NCI-H446 (cell line): Measurements from ENCODE around the gene INSM1.
"Not testable (repeated sequence)": the region's sequence is repeated elsewhere in the genome, so short reads cannot be mapped to it uniquely, and the experiment has no call there.

ENCODE experiments used
- DNase-seq, 2 experiments: peaks; one replicate each; lab custom pipeline; 2025; lab: John Stamatoyannopoulos, UW

INSM1 gene, protein sequence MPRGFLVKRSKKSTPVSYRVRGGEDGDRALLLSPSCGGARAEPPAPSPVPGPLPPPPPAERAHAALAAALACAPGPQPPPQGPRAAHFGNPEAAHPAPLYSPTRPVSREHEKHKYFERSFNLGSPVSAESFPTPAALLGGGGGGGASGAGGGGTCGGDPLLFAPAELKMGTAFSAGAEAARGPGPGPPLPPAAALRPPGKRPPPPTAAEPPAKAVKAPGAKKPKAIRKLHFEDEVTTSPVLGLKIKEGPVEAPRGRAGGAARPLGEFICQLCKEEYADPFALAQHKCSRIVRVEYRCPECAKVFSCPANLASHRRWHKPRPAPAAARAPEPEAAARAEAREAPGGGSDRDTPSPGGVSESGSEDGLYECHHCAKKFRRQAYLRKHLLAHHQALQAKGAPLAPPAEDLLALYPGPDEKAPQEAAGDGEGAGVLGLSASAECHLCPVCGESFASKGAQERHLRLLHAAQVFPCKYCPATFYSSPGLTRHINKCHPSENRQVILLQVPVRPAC

DNA sequence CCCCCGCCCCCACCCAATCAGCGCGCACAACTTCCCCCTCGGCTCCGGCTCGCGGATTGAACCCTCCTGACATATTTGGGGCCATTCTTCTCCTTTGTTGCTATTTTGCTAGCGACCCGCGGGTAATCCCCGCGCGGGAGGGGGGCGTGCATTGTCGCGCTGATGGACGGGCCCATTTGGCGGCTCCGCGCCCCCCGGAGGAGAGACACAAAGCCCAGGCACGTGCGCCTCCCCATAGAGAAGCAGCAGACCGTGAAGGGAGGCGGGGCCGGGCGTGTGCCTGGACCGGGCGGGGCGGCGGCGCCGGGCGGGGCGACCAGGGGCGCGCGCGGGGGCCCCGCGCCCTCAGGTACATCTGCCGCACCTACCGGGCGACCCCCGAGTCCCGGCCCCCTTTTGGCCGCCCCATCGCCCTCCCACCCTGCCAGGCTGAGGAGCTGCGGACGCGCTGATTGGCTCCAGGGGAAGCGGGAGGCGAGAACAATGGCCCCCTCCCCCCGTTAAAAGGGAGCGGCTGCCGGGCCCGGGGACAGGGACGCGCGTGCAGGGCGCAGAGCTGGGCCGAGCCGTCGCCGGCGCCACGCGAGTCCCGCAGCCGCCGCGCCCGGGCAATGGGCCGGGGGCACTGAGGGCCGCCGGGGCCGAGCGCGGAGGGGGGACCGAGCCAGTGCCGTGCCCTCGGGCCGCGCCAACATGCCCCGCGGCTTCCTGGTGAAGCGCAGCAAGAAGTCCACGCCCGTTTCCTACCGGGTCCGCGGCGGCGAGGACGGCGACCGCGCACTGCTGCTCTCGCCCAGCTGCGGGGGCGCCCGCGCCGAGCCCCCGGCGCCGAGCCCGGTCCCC lies at the start of gene INSM1:
INSM1 (plus strand) TSS at position 530 of the 843 bp plus-strand sequence; CDS start at position 694, 164 bp downstream.
- peak; percentile 94 to 98 for DNase-seq

DNA sequence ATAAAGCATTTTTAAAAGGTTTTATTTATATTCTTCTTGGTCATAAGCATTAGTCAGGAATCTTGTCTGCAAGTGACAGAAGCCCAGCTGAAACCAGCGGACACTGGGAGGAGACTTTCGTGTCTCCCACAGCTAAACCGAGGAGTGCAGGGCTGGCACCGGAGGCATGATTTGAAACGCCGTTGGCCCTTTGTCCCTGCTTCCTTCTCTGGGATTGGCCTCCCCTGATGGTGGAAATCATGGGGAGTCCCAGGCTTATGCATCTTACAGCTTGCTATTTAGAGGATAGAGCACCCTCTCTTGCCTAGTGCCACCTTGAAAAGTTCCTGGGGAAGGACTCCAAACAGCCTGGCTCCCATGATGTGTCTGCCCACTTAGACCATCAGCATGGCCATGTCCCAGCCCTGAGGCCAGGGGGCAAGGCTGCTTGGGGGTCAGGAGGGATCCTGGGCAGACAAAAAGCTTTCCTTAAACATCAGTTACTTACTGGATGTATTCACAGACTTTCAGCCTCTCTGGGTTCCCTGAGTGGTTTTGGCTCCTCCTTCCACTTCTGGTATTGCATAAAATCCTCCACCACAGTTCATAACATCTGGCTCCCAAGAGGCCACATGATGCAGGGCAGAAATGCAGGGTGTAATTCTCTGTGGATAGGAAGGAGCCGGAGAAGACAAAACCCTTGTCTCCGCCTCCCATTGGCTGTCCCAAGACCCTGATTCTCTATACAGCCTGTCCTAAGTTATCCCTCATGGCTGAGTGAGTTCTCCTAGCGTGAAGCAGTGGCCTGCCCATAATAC lies 49.3 kb upstream of the INSM1 start:
- DNase-seq = peak in 1 of 2 experiments; percentile 18

DNA sequence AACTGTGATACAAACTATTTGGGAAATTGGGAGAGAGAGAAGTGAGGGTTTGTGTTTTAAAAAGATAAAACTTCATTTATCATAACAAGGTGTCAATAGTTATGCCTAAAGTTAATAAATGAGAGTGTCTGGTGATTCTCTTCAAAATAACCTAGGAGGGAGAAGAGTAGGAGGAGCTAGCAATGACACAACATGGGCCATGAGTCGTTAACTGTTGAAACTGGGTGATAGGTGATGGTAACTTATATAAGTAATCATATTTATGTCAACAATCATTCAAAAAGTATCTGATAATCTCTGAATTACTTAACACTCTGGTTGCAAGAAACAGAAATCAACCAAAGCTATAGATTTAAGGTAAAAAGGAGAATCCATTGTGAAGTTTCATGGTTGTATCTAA lies 46.8 kb upstream of the INSM1 start:
- DNase-seq = no peak

DNA sequence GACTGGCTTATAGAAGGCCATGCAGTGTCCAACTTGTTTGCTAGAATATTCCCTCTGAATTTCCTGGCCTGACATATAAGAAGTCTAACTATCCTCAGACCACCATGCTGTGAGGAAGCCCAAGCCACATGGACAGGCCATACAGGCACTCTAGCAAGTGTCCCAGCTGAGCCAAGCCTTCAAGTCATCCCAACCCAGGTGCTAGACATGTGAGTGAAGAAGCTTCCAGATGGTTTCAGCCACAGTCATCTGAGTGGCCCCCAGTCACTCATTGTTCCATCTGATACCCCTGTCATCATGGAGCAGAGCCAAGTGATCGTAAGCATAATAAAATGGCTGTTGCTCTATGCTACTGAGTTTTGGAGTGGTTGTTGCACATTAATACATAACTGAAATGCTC lies 46.0 kb upstream of the INSM1 start:
- no peak for DNase-seq

- DNase-seq = no peak
These were observed 45.0 kb upstream of the INSM1 start for GRCh38 chr20:20322912-20323311.

- DNase-seq = no peak
These were observed 40.2 kb upstream of the INSM1 start for GRCh38 chr20:20327746-20328145.

GRCh38 chr20:20329564-20329963 lies 38.3 kb upstream of the INSM1 start:
- no peak for DNase-seq

DNA sequence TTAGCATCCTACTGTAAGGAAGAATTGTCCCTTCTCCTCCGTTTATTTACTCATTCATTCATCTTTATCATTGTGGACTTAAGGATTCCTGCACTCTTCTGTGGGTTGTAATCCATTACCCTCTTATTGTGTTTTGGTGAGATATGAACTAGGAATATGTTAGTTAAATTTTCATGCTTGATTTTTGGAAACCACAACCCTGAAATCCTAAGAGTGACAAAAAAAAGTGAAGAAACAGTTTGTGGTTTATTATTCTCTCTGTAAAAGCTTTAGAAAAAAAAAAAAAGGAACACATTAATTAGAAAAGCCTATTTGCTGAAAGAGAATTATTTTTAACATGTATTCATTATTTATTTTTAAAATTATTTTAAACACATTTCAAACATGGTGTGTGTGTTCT lies 36.7 kb upstream of the INSM1 start:
- DNase-seq = no peak

DNA sequence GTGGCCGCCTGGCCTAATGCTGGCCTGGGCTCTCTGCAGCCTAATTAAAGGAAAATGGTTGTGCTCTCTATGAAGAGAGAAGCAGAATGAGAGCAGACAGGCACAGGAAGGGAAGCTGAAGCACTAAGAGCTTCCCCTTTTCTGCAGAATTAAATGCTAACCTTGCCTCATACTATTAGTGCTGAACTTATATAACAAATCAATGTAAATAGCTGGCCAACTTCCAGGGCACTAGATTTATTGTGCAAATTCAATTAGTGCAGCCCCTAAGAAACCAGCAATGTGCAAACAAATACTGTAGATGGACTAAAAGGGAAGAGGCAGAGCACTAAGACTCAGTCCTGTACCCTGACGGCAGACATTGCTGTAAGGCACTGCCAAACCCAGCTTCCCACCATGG lies 36.1 kb upstream of the INSM1 start:
- DNase-seq = no peak

DNA sequence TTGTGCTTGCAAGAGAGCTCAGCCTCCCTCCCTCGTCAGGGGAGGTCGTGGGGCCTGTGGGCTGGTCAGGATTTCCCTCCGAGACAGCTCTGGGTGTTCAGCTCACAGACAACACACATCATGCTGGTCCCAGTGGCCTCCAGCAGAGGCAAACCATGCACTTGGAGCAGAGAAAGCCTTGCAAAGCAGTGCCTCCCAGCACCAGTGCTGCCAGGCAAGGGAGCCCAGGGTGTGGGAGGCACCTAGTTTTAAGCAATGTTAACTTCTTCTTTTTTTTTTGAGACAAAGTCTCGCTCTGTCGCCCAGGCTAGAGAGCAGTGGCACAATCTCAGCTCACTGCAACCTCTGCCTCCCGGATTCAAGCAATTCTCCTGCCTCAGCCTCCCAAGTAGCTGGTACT lies 34.0 kb upstream of the INSM1 start:
- no peak for DNase-seq

GRCh38 chr20:20334489-20334888 lies 33.4 kb upstream of the INSM1 start:
- no peak for DNase-seq

DNA sequence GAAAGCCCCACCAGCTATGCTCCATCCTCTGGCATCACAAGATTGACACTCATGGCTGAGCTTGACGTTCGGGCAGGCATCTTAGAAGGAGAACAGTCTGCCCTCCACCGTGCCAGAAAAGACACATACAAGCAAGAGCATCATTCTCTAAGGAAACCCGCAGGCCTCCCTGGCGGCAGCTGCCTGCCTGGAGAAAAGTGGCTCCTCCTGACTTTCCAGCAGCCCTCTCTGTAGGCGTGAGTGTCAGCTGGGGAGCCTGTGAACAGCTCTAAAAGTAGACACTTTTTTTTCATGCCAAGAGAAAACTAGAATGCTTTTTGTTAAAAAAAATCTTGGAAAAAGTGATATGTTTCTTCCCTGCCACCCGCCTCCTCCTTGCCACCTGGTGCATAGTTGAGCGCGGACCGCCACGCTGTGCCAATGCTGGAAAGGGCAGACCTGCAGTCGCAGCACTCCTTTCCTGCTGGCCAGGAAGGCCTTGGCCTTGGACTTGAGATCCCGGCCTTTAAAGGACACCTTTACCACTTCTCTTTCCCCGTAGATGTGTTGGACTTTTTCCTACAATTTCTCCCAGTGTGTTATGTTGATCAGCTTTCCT lies 29.7 kb upstream of the INSM1 start:
- no peak for DNase-seq

DNA sequence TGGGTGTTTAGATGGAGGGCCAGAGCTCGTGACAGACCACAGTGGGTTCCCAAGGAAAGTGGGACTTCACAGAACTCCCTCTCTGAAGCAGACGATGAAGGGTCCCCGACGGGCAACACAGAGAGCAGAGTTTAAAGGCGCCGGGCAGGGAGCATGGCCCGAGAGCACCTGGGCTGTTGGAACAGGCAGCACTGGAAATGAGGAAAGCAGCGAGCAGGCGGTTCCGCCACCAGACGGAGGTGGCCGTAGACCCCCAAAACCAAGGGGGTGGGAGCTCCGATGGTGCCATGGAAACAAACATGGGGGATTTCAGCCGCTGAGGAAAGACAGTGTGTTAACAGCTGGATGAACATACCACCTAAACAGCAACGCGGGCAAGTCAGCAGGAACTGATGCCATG lies 27.5 kb upstream of the INSM1 start:
- no peak for DNase-seq

DNA sequence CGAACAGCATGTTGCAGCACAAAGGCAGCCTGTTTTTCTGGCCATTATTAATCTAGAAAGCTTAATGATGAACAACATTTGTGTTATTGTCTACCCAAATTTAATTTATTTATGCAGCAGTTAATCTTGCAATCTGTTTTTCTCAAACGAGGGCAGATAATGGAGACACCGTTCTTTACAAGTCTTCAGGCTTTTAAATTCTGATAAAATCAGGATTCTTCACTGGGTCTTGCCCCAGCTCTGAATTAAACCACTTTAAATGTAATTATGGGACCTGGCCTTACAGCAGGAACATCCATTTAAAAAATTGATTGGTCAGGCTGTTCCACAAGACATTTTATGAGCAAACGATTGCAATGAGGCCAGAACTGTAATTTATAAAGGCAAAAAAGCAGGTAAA lies 26.5 kb upstream of the INSM1 start:
- DNase-seq = no peak

GRCh38 chr20:20342066-20342465 lies 25.8 kb upstream of the INSM1 start:
- no peak for DNase-seq

- no peak for DNase-seq
These were observed 24.0 kb upstream of the INSM1 start for GRCh38 chr20:20343932-20344331.

GRCh38 chr20:20344476-20344875 lies 23.4 kb upstream of the INSM1 start:
- DNase-seq = no peak

GRCh38 chr20:20353576-20353975 lies 14.3 kb upstream of the INSM1 start:
- no peak for DNase-seq

DNA sequence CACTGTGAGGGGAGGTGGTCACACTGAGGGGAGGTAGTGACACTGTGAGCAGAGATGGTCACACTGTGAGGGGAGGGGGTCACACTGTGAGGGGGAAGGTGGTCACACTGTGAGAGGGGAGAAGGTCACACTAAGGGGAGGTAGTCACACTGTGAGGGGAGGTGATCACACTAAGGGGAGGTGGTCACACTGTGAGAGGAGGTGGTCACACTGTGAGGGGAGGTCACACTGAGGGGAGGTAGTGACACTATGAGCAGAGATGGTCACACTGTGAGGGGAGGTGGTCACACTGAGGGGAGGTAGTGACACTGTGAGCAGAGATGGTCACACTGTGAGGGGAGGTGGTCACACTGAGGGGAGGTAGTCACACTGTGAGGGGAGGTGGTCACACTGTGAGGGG lies 12.4 kb upstream of the INSM1 start:
- DNase-seq = not testable (repeated sequence)

GRCh38 chr20:20358801-20359200 lies 9.1 kb upstream of the INSM1 start:
- no peak for DNase-seq

GRCh38 chr20:20359628-20360027 lies 8.3 kb upstream of the INSM1 start:
- DNase-seq = no peak

DNA sequence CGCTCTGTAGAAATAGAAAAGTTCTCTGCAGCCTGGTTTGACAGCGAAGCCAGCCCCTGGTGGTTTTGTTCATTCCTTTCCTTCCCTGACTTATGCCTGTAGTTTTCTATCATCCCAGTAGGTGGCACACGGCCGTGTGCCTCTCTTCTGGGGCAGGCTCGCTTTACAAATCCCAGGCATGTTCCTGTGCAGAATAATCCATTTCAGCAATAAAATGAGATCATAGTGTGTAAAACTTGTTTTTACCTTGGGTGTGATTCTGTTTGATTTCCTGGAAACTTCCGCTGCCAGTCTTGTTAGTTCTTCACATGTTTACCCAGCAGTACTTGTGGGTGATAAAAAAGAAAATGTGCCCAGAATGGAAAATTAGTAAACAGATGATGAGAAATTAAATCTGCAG lies 7.4 kb upstream of the INSM1 start:
- DNase-seq = peak; percentile 66 to 80
